Brain microvascular endothelial cell (primary cell): ENCODE measurements around the gene MRNIP.
A peak's percentile ranks its signal among the peaks of the same experiment; 100 is the strongest.
"Not testable (repeated sequence)": the region's sequence is repeated elsewhere in the genome, so short reads cannot be mapped to it uniquely, and the experiment has no call there.

Source experiments
- DNase-seq: peaks from one replicate; pipeline ENCODE4 v3.0.0-alpha.2; 2020
- H3K27ac ChIP-seq: fragments of 250-450 bp; sonication (Bioruptor Pico); 2 replicates; pipeline ENCODE4 v1.5.1; 2020; ENCODE audit warnings: mild to moderate bottlenecking, moderate library complexity
- H3K27me3 ChIP-seq: fragments of 250-450 bp; sonication (Bioruptor Pico); replicated peaks from 2 replicates; pipeline ENCODE4 v1.5.1; 2020; ENCODE audit warnings: mild to moderate bottlenecking
- H3K36me3 ChIP-seq: fragments of 250-450 bp; sonication (Bioruptor Pico); replicated peaks from 2 replicates; pipeline ENCODE4 v1.5.1; 2020; ENCODE audit warnings: mild to moderate bottlenecking
- H3K4me3 ChIP-seq: 2 replicates; pipeline ENCODE4 v1.5.1; 2011; ENCODE audit warnings: low read depth, mild to moderate bottlenecking, control low read depth, low read length, moderate library complexity
- CTCF ChIP-seq: IDR thresholded peaks from 2 replicates; pipeline ENCODE4 v1.5.1; 2011; ENCODE audit warnings: low read depth, mild to moderate bottlenecking, moderate library complexity, low read length, control low read depth, inconsistent platforms; ENCODE audit errors: missing control alignments
- in situ Hi-C: cut with HindIII; loops from 2 replicates; pipeline ENCODE4 v1.10.0; 2017; ENCODE audit warnings: low sequenced_read_pairs, low pct_ligation_motif_present

MRNIP gene

DNA sequence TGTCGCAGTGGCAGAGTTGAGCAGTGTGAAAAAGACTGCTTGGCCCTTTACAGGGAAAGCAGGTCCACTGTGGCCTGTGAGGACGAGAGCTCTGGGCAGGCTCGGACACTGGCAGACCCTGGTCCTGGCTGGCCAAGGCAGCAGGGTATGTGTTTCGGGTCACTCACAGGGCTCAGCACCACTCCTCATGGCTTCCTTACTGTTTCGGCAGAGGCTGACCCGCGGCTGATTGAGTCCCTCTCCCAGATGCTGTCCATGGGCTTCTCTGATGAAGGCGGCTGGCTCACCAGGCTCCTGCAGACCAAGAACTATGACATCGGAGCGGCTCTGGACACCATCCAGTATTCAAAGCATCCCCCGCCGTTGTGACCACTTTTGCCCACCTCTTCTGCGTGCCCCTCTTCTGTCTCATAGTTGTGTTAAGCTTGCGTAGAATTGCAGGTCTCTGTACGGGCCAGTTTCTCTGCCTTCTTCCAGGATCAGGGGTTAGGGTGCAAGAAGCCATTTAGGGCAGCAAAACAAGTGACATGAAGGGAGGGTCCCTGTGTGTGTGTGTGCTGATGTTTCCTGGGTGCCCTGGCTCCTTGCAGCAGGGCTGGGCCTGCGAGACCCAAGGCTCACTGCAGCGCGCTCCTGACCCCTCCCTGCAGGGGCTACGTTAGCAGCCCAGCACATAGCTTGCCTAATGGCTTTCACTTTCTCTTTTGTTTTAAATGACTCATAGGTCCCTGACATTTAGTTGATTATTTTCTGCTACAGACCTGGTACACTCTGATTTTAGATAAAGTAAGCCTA lies 22.2 kb downstream of the MRNIP start:
- no peaks in the 10 kb centered on the region for H3K27me3 ChIP-seq
- in situ Hi-C loops, result no loop called here
- peak; percentile 20 for TF ChIP-seq CTCF
- no peak overlapping the region for H3K4me3 ChIP-seq
- H3K27ac ChIP-seq, result peak overlapping the region; percentile 14
- peaks cover 66% of the 10 kb centered on the region for H3K36me3 ChIP-seq
- no peak for DNase-seq

DNA sequence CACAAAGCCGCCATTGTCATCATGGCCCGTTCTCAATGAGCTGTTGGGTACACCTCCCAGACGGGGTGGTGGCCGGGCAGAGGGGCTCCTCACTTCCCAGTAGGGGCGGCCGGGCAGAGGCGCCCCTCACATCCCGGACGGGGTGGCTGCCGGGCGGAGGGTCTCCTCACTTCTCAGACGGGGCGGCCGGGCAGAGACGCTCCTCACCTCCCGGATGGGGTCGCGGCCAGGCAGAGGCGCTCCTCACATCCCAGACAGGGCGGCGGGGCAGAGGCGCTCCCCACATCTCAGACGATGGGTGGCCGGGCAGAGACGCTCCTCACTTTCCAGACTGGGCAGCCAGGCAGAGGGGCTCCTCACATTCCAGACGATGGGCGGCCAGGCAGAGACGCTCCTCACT lies 23.7 kb downstream of the MRNIP start:
- DNase-seq, H3K27ac ChIP-seq, H3K27me3 ChIP-seq, in situ Hi-C loops, H3K4me3 ChIP-seq: not testable (repeated sequence)
- H3K36me3 ChIP-seq, result peaks cover 82% of the 10 kb centered on the region

- DNase-seq, result no peak
- Histone ChIP-seq H3K27me3 (no peaks in the 10 kb centered on the region), H3K36me3 (peaks cover 88% of the 10 kb centered on the region), H3K4me3 (no peak overlapping the region), H3K27ac (no peak overlapping the region)
- in situ Hi-C loops, result no loop called here
- no peak for TF ChIP-seq CTCF
Measured at GRCh38 chr5:179834120-179834519, 24.5 kb downstream of the MRNIP start.

DNA sequence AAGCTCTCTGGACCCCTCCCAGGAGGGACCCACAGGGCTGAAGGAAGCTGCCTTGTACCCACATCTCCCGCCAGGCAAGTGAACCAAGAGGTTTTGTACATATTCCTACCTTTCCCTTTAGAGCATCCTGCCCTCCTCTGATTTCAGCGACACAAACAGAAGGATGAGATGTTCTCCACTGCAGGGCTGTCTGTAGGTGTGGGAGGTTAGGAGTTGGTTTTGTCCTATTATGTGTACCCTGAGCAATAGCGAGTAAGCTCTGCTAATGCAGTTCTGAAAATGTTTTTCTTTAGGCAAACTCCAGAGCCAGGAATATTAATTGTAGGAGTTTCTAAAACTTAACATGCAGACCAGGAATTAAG lies 24.9 kb downstream of the MRNIP start:
- no peak for TF ChIP-seq CTCF
- no peak overlapping the region for H3K27ac ChIP-seq
- no peak overlapping the region for H3K4me3 ChIP-seq
- no peak for DNase-seq
- H3K36me3 ChIP-seq, result peaks cover 90% of the 10 kb centered on the region
- no peaks in the 10 kb centered on the region for H3K27me3 ChIP-seq
- in situ Hi-C loops, result no loop called here

- in situ Hi-C loops, result no loop called here
- Histone ChIP-seq H3K27me3 (no peaks in the 10 kb centered on the region), H3K27ac (no peak overlapping the region), H3K4me3 (no peak overlapping the region), H3K36me3 (peaks cover 90% of the 10 kb centered on the region)
- DNase-seq, result no peak
- no peak for TF ChIP-seq CTCF
Measured at GRCh38 chr5:179833056-179833708, 25.4 kb downstream of the MRNIP start.

GRCh38 chr5:179832039-179832745 lies 26.4 kb downstream of the MRNIP start:
- Histone ChIP-seq H3K4me3 (no peak overlapping the region), H3K27me3 (no peaks in the 10 kb centered on the region), H3K36me3 (peaks cover 90% of the 10 kb centered on the region), H3K27ac (no peak overlapping the region)
- TF ChIP-seq CTCF, result no peak
- in situ Hi-C loops, result no loop called here
- DNase-seq, result no peak
